ENCODE measurements around the gene ACAN.

ACAN gene

DNA sequence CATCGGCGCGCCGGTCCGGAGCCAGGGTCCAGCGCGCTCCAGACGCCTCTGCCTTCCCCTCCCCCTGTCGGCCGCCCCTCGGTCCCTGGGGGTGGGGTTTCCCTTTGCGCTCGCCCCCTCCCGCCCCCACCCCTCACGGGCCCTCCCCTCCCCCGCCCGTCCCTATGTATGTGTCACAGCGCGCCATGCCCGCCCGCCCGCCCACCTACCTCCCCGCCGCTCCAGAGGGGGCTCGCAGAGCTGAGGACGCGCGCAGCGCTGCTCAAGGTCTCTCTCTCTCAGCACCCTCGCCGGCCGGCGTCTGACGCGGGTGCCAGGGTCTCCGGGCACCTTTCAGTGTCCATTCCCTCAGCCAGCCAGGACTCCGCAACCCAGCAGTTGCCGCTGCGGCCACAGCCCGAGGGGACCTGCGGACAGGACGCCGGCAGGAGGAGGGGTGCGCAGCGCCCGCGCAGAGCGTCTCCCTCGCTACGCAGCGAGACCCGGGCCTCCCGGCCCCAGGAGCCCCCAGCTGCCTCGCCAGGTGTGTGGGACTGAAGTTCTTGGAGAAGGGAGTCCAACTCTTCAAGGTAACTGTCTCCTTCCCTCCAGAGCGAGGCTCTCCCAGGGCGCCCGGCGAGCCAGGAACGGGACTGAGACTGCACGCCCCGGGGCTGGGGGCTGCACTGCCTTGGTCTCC, at the start of gene ACAN:
Gene ACAN (plus strand): TSS at position 196 of the 679 bp plus-strand sequence. CDS start 32,771 bp downstream, outside the sequence.
- no peak for DNase-seq

DNA sequence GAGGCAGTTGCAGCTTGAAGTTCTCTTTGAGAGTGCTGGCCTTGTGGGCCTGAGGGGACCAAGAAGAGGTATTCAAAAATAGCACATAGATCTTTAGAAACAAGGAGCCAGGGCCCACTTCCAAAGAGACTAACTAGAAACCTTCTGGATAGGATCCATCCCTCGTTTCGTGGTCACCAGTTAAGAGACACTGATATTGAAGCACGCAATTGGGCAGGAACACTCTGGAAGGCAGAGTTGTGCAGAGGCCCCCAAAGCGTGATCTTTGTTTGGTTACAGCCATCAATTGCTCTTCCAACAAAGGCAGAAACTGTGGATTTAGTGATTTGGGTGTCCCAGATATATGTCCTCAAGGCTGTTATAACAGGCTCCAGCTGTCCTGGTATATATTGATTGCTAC, 46.7 kb upstream of the ACAN start:
- no peak for DNase-seq

DNA sequence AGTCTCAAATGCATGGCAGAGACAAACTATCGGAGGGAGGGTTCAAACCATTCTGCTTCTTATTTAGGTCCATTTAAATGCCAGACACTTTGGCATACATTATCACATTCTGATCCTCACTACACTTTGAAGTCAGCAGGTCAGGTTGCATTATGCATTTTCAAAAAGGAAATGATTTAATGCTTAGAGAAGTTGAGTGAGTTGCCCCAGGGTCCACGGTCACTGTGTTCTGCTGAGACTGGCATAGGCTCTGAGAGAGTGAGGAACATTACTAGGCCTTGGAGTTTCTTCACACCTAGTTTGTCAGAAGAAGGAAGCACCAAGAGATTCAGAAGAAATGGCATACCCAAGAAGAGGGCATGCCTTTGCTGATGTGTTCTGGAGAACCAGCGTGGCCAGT, 46.3 kb upstream of the ACAN start:
- no peak for DNase-seq

DNA sequence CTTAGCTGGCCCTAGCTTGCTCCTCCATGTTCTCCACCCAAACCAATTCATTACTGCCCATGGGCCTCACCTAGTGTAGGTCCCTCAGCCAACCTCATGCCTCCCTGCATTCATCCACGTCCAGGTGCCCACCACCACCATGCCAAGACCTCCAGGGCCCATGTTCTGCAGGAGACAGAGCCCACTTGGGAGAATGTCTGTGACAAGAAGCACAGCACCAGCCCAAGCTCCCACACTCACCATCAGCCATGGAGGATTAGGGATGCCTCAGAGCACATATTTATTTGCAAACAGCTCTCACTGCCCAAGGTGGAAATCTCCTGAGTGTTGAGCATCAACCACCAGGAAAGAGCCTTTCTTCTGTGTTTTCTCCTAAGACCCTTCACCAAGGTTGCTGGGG, 43.4 kb upstream of the ACAN start:
- no peak for DNase-seq

DNA sequence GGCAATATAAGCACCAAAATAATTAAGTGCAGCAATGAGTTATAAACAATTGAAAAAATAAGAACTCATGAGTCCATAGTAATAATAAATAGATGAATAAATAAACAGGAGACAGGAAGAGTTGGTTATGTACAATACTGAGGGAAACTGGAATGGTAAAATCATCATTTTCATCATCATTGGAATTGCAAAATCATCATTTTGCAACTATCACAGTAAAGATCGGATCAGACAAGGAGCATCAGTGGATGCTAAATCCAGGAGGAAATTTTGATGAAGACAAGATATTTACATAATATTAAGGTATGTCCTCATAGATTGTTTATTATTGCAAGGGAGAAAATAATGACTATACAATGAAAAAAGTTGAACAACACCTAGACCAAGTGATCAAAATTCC, 38.8 kb upstream of the ACAN start:
- no peak for DNase-seq

DNA sequence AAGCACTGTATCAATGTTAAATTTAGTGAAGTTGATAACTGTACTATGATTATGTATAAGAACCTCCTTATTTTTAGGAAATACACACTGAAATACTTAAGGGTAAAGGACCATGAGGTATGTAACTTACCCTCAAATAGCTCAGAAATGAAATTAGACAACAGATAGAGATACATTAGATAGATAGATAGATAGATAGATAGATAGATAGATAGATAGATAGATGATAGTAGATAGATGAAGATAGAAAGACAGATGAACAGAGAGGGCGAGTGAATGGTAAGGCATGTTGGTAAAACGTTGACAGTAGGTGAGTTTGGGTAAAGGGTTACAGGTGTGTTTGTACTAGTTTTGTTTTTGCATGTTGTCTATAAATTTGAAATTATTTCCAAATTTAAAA, 38.0 kb upstream of the ACAN start:
- no peak for DNase-seq

DNA sequence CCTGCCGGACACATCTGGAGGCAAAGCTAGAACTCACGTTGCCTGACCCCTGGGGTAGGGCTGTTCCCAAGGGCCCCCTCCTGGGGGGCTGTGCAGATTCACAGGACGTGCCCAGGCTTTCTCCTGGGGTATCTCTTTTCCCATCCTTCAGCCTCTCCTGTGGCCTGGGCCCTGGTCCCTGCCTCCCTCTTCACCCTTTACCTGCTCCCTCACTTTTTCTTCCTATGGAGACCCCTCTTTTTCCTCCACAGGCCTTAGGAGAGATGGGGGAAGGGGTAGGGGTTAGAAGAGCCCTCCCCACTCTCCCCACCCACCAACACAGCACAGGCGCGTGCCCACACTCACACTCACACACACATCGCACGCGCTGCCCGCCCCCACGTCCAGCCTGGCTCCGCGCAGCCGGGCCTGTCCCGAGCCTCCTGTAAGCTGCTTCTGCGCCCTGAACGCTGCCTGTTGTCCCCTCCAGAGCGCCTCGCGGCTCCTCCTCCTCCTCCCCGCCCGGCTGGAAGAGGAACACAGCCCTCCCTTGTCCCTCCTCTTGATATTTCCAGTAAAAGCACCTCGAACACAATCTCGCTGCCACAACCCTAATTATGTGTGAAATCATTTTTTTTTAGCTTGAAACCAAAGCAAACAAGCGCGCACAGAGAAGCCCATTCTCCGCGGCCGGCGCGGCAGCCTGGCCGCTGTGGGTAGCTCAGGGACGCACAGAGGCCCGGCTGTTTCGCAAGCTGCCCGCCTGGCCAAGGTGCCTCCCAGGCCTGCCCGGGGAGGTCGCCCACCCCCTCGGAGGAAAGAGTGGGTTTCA, 33.9 kb upstream of the ACAN start:
- no peak for DNase-seq

DNA sequence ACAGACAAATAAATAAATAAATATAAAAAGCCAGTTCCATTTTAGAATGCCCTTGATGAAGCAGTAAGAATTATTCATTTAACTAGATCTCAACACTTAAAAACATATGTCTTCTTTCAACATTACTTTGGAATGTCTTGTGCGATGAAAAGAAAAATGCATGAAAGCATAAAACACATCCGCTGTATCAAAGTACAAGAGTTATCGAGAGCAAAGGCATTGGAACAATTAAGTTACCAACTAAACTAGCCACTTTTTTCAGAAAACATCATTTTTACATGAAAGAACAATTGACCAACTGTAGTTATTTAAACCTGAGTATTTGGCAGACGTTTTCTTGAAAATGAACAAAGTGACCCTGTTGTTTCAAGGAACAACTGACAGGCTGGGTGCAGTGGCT, 27.5 kb upstream of the ACAN start:
- DNase-seq = no peak

DNA sequence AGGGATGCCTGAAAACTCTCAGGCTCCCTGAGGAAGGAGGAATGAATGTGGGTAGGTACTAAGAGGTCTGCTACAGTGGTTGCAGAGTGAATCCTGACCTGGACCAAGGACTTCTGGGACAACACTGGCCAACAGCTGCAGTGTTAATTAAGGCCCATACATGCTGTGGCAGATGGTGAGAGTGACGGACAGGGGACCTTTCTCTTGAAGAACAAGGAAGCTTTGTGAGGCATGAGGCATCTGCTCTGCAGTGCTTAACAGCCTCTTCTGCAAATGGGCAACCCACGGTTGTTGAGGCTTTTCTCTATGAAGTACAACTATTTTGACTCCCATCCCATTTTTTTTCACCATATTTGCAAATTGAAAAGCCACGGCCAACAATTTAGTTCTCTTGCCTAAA, 26.6 kb upstream of the ACAN start:
- DNase-seq = no peak

DNA sequence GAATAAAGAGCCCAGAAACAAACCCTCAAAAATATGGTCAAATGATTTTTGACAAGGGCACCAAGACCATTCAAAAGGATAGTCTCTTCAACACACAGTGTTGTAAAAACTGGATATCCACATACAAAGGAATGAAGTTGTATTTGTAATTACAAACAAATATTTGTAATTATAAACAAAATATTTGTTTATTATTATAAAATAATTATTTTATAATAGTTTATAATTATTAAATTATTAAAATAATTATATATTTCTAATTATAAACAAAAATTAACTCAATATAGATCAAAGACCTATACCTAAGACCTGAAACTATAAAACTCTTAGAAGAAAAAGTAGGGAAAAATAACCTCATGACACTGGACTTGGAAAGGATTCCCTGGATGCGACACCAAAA, 23.3 kb upstream of the ACAN start:
- no peak for DNase-seq

DNA sequence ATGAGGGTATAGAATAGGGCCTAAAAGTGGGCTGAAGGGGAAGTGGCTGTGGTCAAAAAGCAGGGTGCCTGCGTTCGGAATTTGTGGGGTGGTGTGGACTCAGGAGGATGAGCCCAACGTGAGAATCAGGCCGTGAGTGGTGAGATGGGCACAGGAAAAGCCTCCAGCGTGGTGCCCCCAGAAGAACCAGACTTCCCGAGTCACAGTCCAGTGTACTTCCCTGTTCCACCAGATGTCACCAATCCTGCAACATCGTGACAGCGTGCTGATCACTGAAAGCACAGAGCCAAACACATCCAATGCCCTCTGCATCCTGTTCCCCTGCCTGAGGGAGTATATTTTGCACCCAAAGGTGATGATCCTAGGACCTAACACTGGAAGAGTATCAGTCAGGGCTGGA, 20.8 kb upstream of the ACAN start:
- no peak for DNase-seq

DNA sequence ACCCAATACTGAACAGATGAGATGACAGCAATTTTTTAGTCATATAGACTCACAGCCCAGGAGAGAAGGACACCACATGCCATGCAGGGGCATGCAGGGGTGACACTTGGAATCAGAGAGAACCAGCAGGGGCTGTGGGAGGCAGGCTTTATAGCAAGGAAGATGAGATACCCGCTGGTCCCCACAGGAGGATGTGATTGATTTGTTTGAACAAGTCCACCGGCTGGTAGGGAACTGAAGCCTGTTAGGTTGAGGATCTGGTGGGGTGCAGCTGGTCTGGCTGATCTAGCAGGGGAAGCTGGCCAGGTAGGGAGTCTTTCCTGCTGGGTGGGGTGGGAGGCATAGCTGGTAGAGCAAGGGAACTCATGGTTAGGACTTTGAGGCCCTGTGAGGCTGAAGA, 18.0 kb upstream of the ACAN start:
- no peak for DNase-seq

DNA sequence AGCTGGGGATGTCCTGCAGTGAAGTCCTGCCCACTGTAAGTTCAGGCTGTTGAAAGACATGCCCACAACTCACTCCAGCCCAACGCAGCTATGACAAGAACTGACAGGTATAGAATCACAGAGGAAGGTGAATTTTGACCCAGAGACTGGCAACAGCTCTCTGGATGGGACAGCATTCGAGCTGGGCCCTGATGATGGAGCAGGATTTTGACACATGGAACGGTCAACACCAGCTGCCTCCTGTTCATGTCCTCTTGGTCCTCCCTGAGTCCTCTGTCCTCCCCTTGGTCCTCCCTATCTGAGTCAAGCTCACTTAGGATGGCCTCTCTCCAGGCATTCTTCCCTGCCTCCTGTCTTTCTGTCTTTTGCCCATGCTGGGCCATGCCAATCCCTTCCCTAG, 15.2 kb upstream of the ACAN start:
- no peak for DNase-seq

DNA sequence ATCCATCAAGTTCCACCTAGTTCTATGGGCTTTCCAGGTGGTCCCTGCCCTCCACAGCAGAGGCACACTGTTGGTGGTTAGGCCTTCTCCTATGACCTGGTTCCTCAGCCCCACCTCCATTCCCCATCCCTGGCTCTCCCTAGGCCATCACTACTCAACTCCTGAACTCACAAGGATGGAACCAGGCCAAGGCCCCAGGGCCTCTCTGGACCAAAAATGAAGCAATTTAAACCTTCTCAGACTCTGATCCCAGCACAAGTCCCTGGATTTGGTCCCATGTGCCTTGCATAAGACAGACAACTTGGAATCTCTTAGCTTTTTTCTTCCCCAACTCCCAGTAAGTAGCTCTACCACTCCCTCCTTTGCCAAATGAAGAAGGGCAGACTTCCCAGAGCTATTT, 14.4 kb upstream of the ACAN start:
- DNase-seq = no peak

DNA sequence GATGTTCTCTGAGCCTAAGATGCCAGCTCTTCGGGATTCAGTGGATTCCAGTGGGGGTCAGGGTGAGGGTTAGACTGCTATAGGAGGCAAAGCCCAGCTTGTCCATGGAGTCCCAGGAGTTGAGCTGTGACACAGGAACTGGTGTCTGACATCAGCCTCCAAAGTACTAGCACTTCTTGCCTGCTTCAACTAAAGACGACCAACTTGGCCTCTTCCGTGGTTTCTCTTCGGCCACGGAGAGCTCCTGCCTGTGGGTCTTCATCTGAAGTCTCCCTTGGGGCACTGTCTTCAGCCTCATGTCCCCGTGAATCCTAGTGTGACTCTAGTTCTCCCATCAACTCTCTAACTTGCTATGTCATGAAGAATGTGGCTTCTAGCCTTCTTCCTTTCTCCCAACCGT, 12.8 kb upstream of the ACAN start:
- DNase-seq = no peak

DNA sequence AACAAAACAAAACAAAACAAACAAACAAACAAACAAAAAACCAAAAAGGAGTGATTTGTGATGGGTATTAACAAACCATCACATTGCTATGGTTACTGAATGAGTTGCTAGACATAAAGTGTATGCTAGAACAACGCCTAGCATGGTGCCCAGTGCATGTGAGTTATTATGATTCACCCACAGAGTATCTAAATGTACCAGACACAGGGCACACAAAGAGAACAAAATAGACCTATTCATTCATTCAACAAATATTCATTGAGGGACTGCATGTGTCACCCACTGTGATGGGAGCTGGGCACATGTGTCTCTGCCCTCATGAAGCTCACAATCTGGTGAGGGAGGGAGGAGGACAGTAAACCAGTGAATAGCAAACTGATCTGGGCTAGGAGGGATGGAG, 11.6 kb upstream of the ACAN start:
- no peak for DNase-seq

DNA sequence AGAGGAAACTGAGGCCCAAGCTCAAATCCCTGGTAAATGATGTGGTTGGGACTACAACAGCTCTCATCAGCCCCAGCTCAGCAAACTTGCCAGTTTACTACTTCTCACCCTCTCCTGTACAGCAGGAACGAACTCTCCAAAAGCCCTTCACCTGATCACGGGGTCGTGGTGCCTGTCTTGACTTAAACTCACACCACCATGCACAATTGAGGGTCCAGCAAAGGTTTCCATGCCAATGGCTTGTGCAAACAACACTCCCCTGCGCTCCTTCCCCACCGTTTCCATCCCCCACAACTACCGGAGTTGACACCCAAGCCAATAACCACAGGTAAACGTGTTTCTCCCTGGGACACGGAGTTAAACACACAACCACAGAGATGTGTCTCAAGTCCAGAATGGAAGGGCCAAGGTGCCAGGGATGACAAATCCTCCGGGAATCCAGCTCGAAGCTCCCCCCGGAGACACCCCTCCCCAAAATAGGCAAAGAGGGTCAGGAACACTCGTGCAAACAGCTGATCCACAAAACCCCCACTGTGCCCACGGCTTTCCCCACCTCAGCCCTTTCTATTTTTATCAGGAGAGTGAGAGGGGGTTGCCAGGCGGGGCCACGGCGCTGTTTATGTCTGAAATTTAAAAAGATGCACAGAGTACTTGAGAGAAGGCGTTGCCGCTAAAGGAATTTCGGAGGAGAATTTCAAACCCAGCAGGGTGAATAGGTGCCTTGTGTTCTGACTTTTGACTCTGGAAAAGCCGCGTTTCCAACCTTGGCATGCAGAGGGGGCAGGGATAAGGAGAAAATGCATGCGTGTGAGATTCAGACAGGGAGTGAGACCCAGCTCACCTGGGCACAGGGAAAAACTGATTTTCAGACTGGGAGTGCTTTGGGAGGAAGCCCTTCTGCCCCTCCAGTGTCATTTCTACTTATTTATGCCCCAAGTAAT, 10.6 kb upstream of the ACAN start:
- DNase-seq = no peak

DNA sequence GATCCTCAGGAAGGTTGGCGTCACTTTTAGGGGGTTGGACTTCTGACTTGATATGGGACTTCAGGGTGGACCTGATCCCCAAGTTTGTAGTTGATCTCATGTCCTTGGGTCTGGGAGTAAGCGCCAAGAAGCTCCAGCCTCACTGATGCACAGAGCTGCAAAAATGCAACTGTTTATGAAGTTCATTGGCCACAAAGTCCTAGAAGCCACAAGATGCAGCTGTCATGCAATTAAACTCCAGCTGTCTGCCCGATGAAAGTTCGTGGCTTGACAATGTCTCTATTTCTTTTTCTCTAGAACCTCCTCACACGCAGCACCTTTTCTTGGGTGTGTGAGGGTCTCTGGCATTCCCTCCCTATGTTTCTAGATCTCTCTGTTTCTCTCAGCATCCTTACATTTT, 9.2 kb upstream of the ACAN start:
- DNase-seq = no peak

DNA sequence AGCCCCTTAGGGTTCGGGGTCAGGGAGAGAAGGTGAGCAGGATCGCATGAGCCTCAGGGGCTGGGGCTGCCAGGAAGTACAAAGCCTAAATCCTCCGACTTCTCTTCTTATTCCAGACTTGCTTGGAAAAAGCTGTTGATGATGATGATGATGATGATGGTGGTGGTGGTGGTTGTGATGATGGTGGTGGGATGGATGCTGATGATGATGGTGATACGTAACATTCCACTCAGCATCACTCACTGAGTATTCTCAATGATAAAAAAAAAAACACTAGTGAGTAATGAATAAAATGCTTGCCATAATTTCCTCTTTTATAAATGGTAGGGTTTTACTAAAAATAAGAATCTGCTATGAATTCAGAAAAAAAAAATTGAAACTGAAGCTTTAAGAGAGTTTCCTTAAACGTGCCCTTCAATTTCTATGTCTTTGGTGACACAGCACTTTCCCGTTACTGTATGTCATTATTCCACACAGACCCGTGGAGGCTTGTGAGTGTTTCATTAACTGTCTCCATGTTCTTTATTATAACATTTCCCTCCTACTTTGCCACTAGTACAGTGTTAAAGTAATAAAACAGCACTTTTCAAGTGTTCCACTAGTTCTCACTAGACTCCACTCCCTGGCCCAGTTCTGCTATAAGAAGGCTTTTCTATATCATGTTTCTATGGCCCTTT, 5.4 kb upstream of the ACAN start:
- no peak for DNase-seq

DNA sequence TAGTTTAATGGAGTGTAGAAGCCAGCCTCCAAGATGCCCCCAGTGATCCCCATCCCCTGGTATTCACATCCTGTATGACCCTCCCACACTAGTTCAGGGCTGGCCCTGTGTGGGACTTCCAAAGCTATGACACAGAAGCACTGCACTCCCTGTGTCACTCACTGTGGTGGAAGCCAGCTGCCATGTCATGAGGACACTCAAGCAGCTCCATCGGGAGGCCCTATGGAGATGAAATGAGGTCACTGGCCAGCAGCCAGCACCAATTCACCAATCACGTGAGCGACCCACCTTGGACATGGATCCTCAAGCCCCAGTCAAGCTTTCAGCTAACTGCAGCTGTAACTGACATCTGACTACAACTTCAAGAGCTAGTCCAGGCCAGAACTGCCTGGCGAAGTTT, 3.9 kb upstream of the ACAN start:
- DNase-seq = no peak

DNA sequence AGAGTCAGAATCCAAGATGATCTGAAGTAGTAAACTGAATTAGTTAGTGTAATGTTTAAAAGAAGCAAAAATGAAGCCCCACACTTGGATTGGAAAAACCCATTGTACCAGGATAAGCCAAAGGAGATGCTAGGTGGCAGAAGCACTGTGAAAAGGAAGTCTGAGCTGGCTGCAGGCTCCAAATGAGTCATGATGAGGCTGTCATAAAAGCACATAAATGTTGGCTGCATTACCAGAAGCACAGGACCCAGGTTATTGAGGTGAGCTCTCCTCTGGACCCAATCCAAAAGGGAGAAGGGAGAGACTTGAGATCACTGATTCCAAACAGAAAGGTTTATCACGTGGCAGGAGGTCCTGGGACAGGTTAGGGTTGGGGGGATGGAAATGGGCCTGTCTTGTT, 3.2 kb upstream of the ACAN start:
- no peak for DNase-seq

DNA sequence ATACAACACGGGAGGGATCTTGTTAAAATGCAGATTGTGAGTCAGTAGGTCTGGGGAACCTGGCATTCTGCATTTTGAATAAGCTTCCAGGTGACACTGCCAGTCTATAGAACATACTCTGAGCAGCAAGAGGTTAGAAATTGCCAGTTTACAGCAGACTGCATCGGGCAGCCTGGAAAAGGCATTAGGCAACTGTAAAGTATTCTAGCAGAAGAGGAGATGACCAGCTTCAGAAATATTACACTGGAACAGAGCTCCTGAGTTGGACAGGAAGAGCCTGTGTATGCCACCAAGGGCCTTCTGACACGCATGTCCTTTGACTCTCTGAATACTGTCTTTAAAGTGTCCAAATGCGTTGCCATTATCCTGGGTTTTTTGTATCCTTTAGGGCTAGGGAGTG, 2.5 kb upstream of the ACAN start:
- no peak for DNase-seq

Measured in CD4-positive, alpha-beta T cell treated with Interferon gamma for 1 hour (primary cell).